HCT116 (cell line): Measurements from ENCODE around the gene PPTC7. TPM values are rescaled to one million over a fixed set of nuclear protein-coding genes. Genes with fewer than 3 reads are reported as not detected.

Source experiments
- ATAC-seq: fragments of 200-7000 bp; cut with Tn5 transposase; 2 replicates; pipeline ENCODE4 v1.9.1; 2020; ENCODE audit warnings: mild to moderate bottlenecking, moderate library complexity
- BruUV-seq: library from RNA; stranded (reverse); fragments of 400-500 nt; replicated peaks from 2 replicates; lab custom pipeline; 2021; lab: Mats Ljungman, UMichigan
- CTCF ChIA-PET: fragments of 300-600 bp; sonication (Branson Sonifier 250); formaldehyde crosslinking; loops from one replicate; lab custom pipeline; 2021; ENCODE audit warnings: antibody characterized with exemption; lab: Charles Lee
- POLR2A ChIA-PET: fragments of 300-600, 350-600 bp; sonication (Branson Sonifier 250); formaldehyde crosslinking; loops from one replicate; lab custom pipeline; 2021; ENCODE audit warnings: antibody characterized with exemption; lab: Charles Lee
- RAD21 ChIA-PET, 2 experiments: fragments of 300-600 bp; sonication (Branson Sonifier 250); formaldehyde crosslinking; loops; one replicate each; lab custom pipeline; 2023; ENCODE audit warnings: low total read pairs in 2 of 2; ENCODE audit not compliant: uncharacterized antibody in 2 of 2, unreplicated experiment in 2 of 2, low non-redundant PET in 1 of 2; lab: Charles Lee
- DNase-seq: peaks from one replicate; pipeline ENCODE4 v3.0.0-alpha.2; 2010; ENCODE audit warnings: low read depth, low spot score
- H2AFZ ChIP-seq: fragments of 200-600 bp; shearing (Covaris generic), sonication (generic); 2 replicates; pipeline ENCODE4 v1.6.1; 2017; ENCODE audit warnings: low read depth, mixed run types, mixed read lengths, antibody characterized with exemption, low read length; ENCODE audit not compliant: poor library complexity, severe bottlenecking
- H3K27ac ChIP-seq: 2 replicates; pipeline ENCODE4 v1.5.1; 2012; ENCODE audit warnings: low read depth, low read length
- H3K27me3 ChIP-seq: fragments of 200-600 bp; sonication (generic); 2 replicates; pipeline ENCODE4 v1.6.1; 2016; ENCODE audit warnings: mixed run types, low read length, mixed read lengths; ENCODE audit not compliant: insufficient read depth
- H3K36me3 ChIP-seq, 2 experiments: fragments of 200-500 bp in 1 of 2; fragments of 200-600 bp in 1 of 2; sonication (Bioruptor generic) in 1 of 2; sonication (generic) in 1 of 2; 2 replicates each; pipeline versions ENCODE4 v1.5.1 to v1.6.1; 2014 to 2016; ENCODE audit warnings: low read length in 2 of 2, inconsistent platforms in 1 of 2, mixed read lengths in 1 of 2, mixed run types in 1 of 2; ENCODE audit not compliant: insufficient read depth in 2 of 2, control insufficient read depth in 1 of 2
- H3K4me1 ChIP-seq, 2 experiments: fragments of 200-600 bp in 1 of 2; sonication (generic) in 1 of 2; 2 replicates each; pipeline versions ENCODE4 v1.5.1 to v1.6.1; 2012 to 2017; ENCODE audit warnings: low read length in 2 of 2, inconsistent platforms in 1 of 2, mild to moderate bottlenecking in 1 of 2, mixed read lengths in 1 of 2, mixed run types in 1 of 2, moderate library complexity in 1 of 2; ENCODE audit not compliant: insufficient read depth in 2 of 2, control insufficient read depth in 1 of 2
- H3K4me2 ChIP-seq: fragments of 200-600 bp; sonication (generic); 2 replicates; pipeline ENCODE4 v1.6.1; 2017; ENCODE audit warnings: mixed run types, low read length, mixed read lengths
- H3K4me3 ChIP-seq, 2 experiments: fragments of 200-600 bp in 1 of 2; sonication (generic) in 1 of 2; replicated peaks in 1 of 2; 2 replicates each; pipeline ENCODE4 v1.5.1; 2011 to 2016; ENCODE audit warnings: low read length in 2 of 2, control low read depth in 1 of 2, low read depth in 1 of 2, mild to moderate bottlenecking in 1 of 2, mixed read lengths in 1 of 2, mixed run types in 1 of 2
- H3K79me2 ChIP-seq: fragments of 200-600 bp; sonication (generic); 2 replicates; pipeline ENCODE4 v1.6.1; 2017; ENCODE audit warnings: mild to moderate bottlenecking, mixed run types, low read length, moderate library complexity, mixed read lengths; ENCODE audit not compliant: insufficient read depth
- H3K9ac ChIP-seq: fragments of 200-600 bp; sonication (generic); 2 replicates; pipeline ENCODE4 v1.6.1; 2016; ENCODE audit warnings: low read length, mixed read lengths
- H3K9me2 ChIP-seq: fragments of 200-600 bp; sonication (generic), shearing (Covaris generic); 2 replicates; pipeline ENCODE4 v1.6.1; 2017; ENCODE audit warnings: mixed run types, mild to moderate bottlenecking, moderate library complexity; ENCODE audit not compliant: insufficient read depth
- H3K9me3 ChIP-seq, 2 experiments: fragments of 200-500 bp in 1 of 2; fragments of 200-600 bp in 1 of 2; sonication (Bioruptor generic) in 1 of 2; sonication (generic) in 1 of 2; 2 replicates each; pipeline ENCODE4 v1.6.1; 2014 to 2017; ENCODE audit warnings: low read length in 2 of 2, mixed read lengths in 2 of 2, inconsistent platforms in 1 of 2, low read depth in 1 of 2, mild to moderate bottlenecking in 1 of 2, mixed run types in 1 of 2, moderate library complexity in 1 of 2; ENCODE audit not compliant: control insufficient read depth in 1 of 2, insufficient read depth in 1 of 2
- H4K20me1 ChIP-seq: fragments of 200-600 bp; sonication (generic), shearing (Covaris generic); 2 replicates; pipeline ENCODE4 v1.6.1; 2017; ENCODE audit warnings: mixed run types, mild to moderate bottlenecking, moderate library complexity; ENCODE audit not compliant: insufficient read depth
- CEBPB ChIP-seq: IDR thresholded peaks from 2 replicates; pipeline ENCODE4 v1.6.1; 2012; ENCODE audit warnings: low read depth
- EGR1 ChIP-seq: IDR thresholded peaks from 2 replicates; pipeline ENCODE4 v1.6.1; 2012; ENCODE audit warnings: low read depth
- ELF1 ChIP-seq: IDR thresholded peaks from 2 replicates; pipeline ENCODE4 v1.6.1; 2012; ENCODE audit warnings: low read depth, borderline replicate concordance
- EZH2 ChIP-seq: fragments of 200-600 bp; sonication (generic); IDR thresholded peaks from 2 replicates; pipeline ENCODE4 v1.6.1; 2017; ENCODE audit warnings: antibody characterized with exemption, mixed run types
- EZH2phosphoT487 ChIP-seq: fragments of 200-600 bp; IDR thresholded peaks from 2 replicates; pipeline ENCODE4 v1.6.1; 2018; ENCODE audit warnings: antibody characterized with exemption, borderline replicate concordance
- JUND ChIP-seq: IDR thresholded peaks from 2 replicates; pipeline ENCODE4 v1.6.1; 2012
- SIN3A ChIP-seq: IDR thresholded peaks from 2 replicates; pipeline ENCODE4 v1.6.1; 2012; ENCODE audit warnings: low read depth
- SP1 ChIP-seq: IDR thresholded peaks from 2 replicates; pipeline ENCODE4 v1.6.1; 2012; ENCODE audit warnings: low read depth
- SRF ChIP-seq: IDR thresholded peaks from 2 replicates; pipeline ENCODE4 v1.6.1; 2012; ENCODE audit warnings: low read depth
- TCF7L2 ChIP-seq: IDR thresholded peaks from 2 replicates; pipeline ENCODE4 v1.7.0; 2011; ENCODE audit warnings: borderline replicate concordance, inconsistent platforms; ENCODE audit not compliant: insufficient read depth, insufficient read length; ENCODE audit errors: extremely low read depth
- YY1 ChIP-seq: IDR thresholded peaks from 2 replicates; pipeline ENCODE4 v1.6.1; 2011; ENCODE audit warnings: low read length, low read depth, moderate library complexity, mild to moderate bottlenecking; ENCODE audit not compliant: insufficient replicate concordance; ENCODE audit errors: extremely low read depth
- ZFX ChIP-seq: fragments of 450-650 bp; IDR thresholded peaks from 2 replicates; pipeline ENCODE4 v1.6.1; 2017
- intact Hi-C: fragments of 100-400 bp; cut with micrococcal nuclease; formaldehyde crosslinking; loops from 2 replicates; pipeline ENCODE4 v1.10.0; 2022
- total RNA-seq: library from RNA; stranded (reverse); gene quantifications from one replicate; pipeline ENCODE4 v1.2.1, GENCODE V29; 2021; ENCODE audit not compliant: unreplicated experiment
- TF ChIP-seq, protein P1 (sequence below): IDR thresholded peaks from 2 replicates; pipeline ENCODE4 v1.6.1; 2011; ENCODE audit warnings: mild to moderate bottlenecking, low read length, moderate library complexity; ENCODE audit not compliant: insufficient replicate concordance; ENCODE audit errors: extremely low read depth
- TF ChIP-seq, protein P2 (sequence below), 3 experiments: fragments of 200-600 bp in 1 of 3; sonication (generic) in 1 of 3; IDR thresholded peaks in 2 of 3; conservative IDR thresholded peaks in 1 of 3; 2 replicates each; pipeline ENCODE4 v1.5.1; 2012 to 2017; ENCODE audit warnings: low read depth in 2 of 3, low read length in 2 of 3, antibody characterized with exemption in 1 of 3, borderline replicate concordance in 1 of 3, control low read depth in 1 of 3, mild to moderate bottlenecking in 1 of 3, mixed read lengths in 1 of 3, mixed run types in 1 of 3, moderate library complexity in 1 of 3; ENCODE audit not compliant: insufficient read depth in 1 of 3

The PPTC7 gene
- total RNA-seq, 1 experiment from 2014 or later: 25.2 TPM

DNA sequence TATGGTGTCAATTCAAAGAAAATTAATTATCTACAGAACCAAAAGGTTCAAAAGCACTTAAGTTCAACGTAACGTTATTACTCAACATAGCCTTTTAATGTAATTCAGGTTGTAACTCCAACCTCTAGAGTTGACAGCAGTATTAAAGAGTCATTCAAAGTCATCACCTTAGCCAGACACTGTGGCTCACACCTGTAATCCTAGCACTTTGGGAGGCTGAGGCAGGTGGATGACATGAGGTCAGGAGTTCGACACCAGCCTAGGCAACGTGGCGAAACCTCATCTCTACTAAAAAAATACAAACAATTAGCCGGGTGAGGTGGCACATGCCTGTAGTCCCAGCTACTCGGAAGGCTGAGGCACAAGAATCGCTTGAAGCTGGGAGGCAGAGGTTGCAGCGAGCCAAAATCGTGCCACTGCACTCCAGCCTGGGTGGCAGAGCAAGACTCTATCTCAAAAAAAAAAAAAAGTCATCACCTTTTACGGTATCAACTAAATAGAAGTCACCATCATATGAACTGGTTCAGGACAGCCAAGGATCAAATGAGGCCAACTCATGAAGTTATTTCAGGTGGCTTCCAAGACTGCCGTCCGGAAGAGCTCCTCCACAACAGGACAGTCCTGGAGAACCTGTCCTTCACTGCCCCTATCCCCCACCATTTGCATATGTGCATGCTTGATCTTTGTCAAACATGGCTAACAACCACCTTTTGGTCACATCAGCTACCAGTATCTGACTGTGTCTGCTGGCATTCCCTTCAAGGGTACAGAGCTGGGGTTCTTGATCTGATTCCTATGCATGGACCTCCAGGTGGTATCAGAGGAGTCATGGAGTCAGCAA lies 4.2 kb downstream of the PPTC7 start (continued):
- TF ChIP-seq, protein P1, sequence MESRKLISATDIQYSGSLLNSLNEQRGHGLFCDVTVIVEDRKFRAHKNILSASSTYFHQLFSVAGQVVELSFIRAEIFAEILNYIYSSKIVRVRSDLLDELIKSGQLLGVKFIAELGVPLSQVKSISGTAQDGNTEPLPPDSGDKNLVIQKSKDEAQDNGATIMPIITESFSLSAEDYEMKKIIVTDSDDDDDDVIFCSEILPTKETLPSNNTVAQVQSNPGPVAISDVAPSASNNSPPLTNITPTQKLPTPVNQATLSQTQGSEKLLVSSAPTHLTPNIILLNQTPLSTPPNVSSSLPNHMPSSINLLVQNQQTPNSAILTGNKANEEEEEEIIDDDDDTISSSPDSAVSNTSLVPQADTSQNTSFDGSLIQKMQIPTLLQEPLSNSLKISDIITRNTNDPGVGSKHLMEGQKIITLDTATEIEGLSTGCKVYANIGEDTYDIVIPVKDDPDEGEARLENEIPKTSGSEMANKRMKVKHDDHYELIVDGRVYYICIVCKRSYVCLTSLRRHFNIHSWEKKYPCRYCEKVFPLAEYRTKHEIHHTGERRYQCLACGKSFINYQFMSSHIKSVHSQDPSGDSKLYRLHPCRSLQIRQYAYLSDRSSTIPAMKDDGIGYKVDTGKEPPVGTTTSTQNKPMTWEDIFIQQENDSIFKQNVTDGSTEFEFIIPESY: no peak

DNA sequence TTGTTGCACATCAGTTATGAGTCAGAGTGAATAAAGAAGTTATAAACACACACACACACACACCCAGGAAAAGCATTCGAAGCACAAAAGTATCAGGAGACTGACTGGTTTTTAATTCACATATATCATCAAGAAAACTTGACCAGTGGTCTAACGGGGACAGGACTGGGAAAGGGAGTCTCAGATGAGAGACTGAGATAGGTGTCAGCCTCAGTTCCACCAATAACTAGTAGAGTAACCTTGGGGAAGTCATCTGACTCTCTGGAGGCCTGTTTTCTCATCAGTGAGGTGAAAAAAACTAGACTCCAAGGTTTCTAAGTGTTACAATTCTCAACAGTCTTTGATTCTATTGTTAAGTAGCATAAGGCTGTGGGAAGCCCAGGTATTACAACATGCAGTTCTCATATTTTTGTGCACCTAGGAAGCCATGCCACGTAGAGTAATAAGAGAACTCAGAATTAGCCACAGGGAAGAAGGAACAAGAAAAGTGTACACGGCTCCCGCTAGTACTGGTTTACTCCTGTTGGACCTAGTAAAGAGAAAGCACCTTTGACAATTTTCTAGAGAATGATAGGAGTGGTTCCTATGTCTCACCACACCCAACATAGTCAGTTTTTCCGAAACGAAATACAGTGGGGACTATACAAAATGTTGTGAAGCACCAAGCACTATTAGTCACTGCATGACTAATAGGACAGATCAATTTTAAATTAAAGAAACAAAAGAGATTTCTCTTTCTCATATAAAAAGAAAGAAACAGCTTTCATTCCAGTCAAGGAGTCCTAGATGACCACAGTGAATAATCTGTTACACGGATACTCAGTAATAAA lies 5.0 kb downstream of the PPTC7 start:
- Histone ChIP-seq H3K9me3 (no peaks in the 10 kb centered on the region; a peak in 1 of 4 replicates), H2AFZ (no peak overlapping the region), H3K4me1 (peaks cover 37 to 71% of the 10 kb centered on the region in 2 experiments), H3K27me3 (no peaks in the 10 kb centered on the region), H3K79me2 (peaks cover 94% of the 10 kb centered on the region), H4K20me1 (peaks cover 8% of the 10 kb centered on the region; the same call in 1 of the 2 replicates), H3K9me2 (no peaks in the 10 kb centered on the region), H3K9ac (peak overlapping the region; percentile 74), H3K4me2 (peak overlapping the region; percentile 89), H3K36me3 (peaks cover 0 to 3% of the 10 kb centered on the region in 2 experiments; a peak in 1 of 4 replicates), H3K27ac (peak overlapping the region; percentile 89), H3K4me3 (peak overlapping the region; percentile 4 to 53)
- RAD21 ChIA-PET: no interaction called here
- POLR2A ChIA-PET: interaction anchor here (0.7 kb wide), 1 partner anchor 110 kb away, joined by 3 read pairs; the partner anchor contains the start of gene FAM216A
- CTCF ChIA-PET: no interaction called here
- DNase-seq: peak; percentile 97
- intact Hi-C loops: no loop called here
- BruUV-seq: no TSS peak
- ATAC-seq: peak; percentile 60
- TF ChIP-seq ELF1: no peak; the same call in 1 of the 2 replicates
- TF ChIP-seq, protein P2, sequence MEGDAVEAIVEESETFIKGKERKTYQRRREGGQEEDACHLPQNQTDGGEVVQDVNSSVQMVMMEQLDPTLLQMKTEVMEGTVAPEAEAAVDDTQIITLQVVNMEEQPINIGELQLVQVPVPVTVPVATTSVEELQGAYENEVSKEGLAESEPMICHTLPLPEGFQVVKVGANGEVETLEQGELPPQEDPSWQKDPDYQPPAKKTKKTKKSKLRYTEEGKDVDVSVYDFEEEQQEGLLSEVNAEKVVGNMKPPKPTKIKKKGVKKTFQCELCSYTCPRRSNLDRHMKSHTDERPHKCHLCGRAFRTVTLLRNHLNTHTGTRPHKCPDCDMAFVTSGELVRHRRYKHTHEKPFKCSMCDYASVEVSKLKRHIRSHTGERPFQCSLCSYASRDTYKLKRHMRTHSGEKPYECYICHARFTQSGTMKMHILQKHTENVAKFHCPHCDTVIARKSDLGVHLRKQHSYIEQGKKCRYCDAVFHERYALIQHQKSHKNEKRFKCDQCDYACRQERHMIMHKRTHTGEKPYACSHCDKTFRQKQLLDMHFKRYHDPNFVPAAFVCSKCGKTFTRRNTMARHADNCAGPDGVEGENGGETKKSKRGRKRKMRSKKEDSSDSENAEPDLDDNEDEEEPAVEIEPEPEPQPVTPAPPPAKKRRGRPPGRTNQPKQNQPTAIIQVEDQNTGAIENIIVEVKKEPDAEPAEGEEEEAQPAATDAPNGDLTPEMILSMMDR (IDR thresholded peaks at IDR 0.05 in 2 of 3, conservative IDR thresholded peaks at IDR 0.05 in 1 of 3; ENCODE audit: borderline replicate concordance in 1 of 3, insufficient read depth in 1 of 3, low read depth in 2 of 3, low read length in 2 of 3): no peak
- TF ChIP-seq EZH2: no peak
- no peak for TF ChIP-seq ZFX
- TF ChIP-seq EGR1: peak; percentile 72
- TF ChIP-seq, protein P1: no peak
- peak; percentile 29; the same call in 1 of the 2 replicates for TF ChIP-seq CEBPB
- no peak for TF ChIP-seq YY1
- peak; percentile 83 for TF ChIP-seq SRF
- no peak; the same call in 1 of the 2 replicates for TF ChIP-seq SIN3A
- no peak for TF ChIP-seq EZH2phosphoT487
- TF ChIP-seq JUND: peak; percentile 98
- peak; percentile 93 for TF ChIP-seq SP1
- no peak for TF ChIP-seq TCF7L2
